Colonic mucosa (tissue), 4 donors: ENCODE results near the gene PCBP2. TPM values are rescaled to one million over a fixed set of nuclear protein-coding genes. Genes with fewer than 3 reads are reported as not detected.
"Not testable (repeated sequence)": the region's sequence is repeated elsewhere in the genome, so short reads cannot be mapped to it uniquely, and the experiment has no call there.

Source experiments
- DNase-seq: peaks from one replicate; pipeline ENCODE4 v3.0.0-alpha.2; 2020
- H3K27ac ChIP-seq: fragments of 200-600 bp; one replicate; pipeline ENCODE4 v1.8.0; 2021
- H3K27me3 ChIP-seq: fragments of 200-600 bp; one replicate; pipeline ENCODE4 v1.8.0; 2021
- H3K36me3 ChIP-seq: fragments of 200-600 bp; one replicate; pipeline ENCODE4 v1.8.0; 2021
- H3K4me1 ChIP-seq: fragments of 200-600 bp; one replicate; pipeline ENCODE4 v1.8.0; 2021; ENCODE audit warnings: mild to moderate bottlenecking
- H3K4me3 ChIP-seq: fragments of 200-600 bp; one replicate; pipeline ENCODE4 v1.8.0; 2021
- H3K9ac ChIP-seq, 2 donors: one replicate each; pipeline ENCODE4 v1.7.0; 2013; ENCODE audit warnings: control low read depth in 2 of 2, low read depth in 2 of 2, low read length in 2 of 2
- H3K9me3 ChIP-seq: fragments of 200-600 bp; one replicate; pipeline ENCODE4 v1.8.0; 2021
- intact Hi-C: fragments of 100-400 bp; cut with DNase I; formaldehyde crosslinking; loops from one replicate; pipeline ENCODE4 v1.14.1; 2022
- total RNA-seq, 2 donors: library from RNA; stranded (reverse); fragmentation: NEBNext Ultra II Directional in 1 of 2; extraction: Animal tissue kit (Norgen Biotek cat#: 25700) in 1 of 2; gene quantifications; one replicate each; pipeline ENCODE4 v1.2.1, GENCODE V29; 2021
- TF ChIP-seq, protein P1 (sequence below): fragments of 200-600 bp; IDR thresholded peaks from one replicate; pipeline ENCODE4 v1.8.0; 2022; ENCODE audit warnings: antibody characterized with exemption, mild to moderate bottlenecking
- donor health status: healthy.
- donor health status: DM: no; HTN: no; CAD: no.
- donor health status: DM: no; HTN: no; CAD: no.

PCBP2 gene
- total RNA-seq, 2 donors from 2014 or later, result 579 to 596 TPM

- Histone ChIP-seq H3K4me1 (no peaks in the 10 kb centered on the region), H3K36me3 (no peaks in the 10 kb centered on the region), H3K9me3 (no peaks in the 10 kb centered on the region), H3K27ac (no peak overlapping the region), H3K27me3 (no peaks in the 10 kb centered on the region), H3K9ac (no peak overlapping the region), H3K4me3 (no peak overlapping the region)
- DNase-seq, result no peak
- intact Hi-C loops, result no loop called here
- TF ChIP-seq, protein P1, sequence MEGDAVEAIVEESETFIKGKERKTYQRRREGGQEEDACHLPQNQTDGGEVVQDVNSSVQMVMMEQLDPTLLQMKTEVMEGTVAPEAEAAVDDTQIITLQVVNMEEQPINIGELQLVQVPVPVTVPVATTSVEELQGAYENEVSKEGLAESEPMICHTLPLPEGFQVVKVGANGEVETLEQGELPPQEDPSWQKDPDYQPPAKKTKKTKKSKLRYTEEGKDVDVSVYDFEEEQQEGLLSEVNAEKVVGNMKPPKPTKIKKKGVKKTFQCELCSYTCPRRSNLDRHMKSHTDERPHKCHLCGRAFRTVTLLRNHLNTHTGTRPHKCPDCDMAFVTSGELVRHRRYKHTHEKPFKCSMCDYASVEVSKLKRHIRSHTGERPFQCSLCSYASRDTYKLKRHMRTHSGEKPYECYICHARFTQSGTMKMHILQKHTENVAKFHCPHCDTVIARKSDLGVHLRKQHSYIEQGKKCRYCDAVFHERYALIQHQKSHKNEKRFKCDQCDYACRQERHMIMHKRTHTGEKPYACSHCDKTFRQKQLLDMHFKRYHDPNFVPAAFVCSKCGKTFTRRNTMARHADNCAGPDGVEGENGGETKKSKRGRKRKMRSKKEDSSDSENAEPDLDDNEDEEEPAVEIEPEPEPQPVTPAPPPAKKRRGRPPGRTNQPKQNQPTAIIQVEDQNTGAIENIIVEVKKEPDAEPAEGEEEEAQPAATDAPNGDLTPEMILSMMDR, result no peak
These were observed 33.7 kb upstream of the PCBP2 start for GRCh38 chr12:53418221-53418620.

DNA sequence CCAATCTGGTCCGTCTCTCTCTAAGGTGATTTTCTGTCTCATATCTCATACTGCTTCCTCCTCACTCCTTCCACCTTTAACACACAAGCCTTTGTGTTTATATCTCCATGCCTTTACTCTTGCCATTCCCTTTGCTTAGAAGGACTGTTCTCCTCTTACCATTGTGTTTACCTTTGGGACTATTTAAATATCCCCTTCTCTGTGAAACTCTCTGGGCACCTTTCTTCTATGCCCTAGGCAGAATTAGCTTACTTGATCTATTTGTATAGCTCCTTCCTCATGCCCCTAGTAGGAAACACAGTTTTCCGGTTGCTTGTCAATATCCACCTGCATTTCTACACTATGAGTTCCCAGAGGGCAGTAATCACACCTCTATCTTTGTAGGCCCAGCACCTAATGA lies 32.1 kb upstream of the PCBP2 start:
- Histone ChIP-seq H3K9me3 (no peaks in the 10 kb centered on the region), H3K9ac (no peak overlapping the region), H3K4me1 (no peaks in the 10 kb centered on the region), H3K4me3 (no peak overlapping the region), H3K27ac (no peak overlapping the region), H3K36me3 (no peaks in the 10 kb centered on the region), H3K27me3 (no peaks in the 10 kb centered on the region)
- TF ChIP-seq, protein P1, result no peak
- intact Hi-C loops, result loop anchor here (2.0 kb wide), 1 partner anchor 67 kb away; no protein-coding TSS in a partner anchor
- no peak for DNase-seq

- H3K36me3 ChIP-seq, H3K4me1 ChIP-seq, intact Hi-C loops, H3K4me3 ChIP-seq, H3K9me3 ChIP-seq, H3K9ac ChIP-seq, H3K27ac ChIP-seq, DNase-seq, H3K27me3 ChIP-seq: not testable (repeated sequence)
These were observed 29.7 kb upstream of the PCBP2 start for GRCh38 chr12:53422247-53422646.

DNA sequence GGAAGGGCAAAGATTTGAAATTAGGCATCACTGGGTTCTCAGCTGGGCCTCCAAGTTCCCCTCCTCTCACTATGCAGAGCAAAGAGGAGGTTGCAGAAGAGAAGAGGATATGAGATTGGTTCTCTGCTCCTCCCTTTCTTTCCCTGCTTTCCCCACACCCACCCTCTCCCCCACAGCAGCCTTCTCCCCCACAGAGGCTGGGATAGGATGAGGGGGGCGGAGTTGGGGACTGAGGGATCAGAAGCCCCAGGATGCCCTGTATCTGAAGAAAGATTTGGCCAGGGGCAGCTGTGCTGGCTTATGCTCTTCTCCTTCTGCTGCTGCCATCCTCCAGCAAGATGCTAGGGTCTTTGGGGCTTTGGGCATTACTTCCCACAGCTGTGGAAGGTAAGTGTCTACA lies 28.3 kb upstream of the PCBP2 start, which contains the start of gene AMHR2:
Gene AMHR2, plus strand, starts transcription at position 259 of the 400 bp plus-strand sequence. Its CDS starts 80 bp downstream, at position 339.
- TF ChIP-seq, protein P1, result no peak
- H3K9me3 ChIP-seq, result no peaks in the 10 kb centered on the region
- no peaks in the 10 kb centered on the region for H3K4me1 ChIP-seq
- no peak for DNase-seq
- no peaks in the 10 kb centered on the region for H3K27me3 ChIP-seq
- H3K4me3 ChIP-seq, result no peak within 1 kb of the TSS
- no peak within 1 kb of the TSS for H3K9ac ChIP-seq
- no peak within 1 kb of the TSS for H3K27ac ChIP-seq
- intact Hi-C loops, result no loop called here
- H3K36me3 ChIP-seq, result no peaks in the 10 kb centered on the region

DNA sequence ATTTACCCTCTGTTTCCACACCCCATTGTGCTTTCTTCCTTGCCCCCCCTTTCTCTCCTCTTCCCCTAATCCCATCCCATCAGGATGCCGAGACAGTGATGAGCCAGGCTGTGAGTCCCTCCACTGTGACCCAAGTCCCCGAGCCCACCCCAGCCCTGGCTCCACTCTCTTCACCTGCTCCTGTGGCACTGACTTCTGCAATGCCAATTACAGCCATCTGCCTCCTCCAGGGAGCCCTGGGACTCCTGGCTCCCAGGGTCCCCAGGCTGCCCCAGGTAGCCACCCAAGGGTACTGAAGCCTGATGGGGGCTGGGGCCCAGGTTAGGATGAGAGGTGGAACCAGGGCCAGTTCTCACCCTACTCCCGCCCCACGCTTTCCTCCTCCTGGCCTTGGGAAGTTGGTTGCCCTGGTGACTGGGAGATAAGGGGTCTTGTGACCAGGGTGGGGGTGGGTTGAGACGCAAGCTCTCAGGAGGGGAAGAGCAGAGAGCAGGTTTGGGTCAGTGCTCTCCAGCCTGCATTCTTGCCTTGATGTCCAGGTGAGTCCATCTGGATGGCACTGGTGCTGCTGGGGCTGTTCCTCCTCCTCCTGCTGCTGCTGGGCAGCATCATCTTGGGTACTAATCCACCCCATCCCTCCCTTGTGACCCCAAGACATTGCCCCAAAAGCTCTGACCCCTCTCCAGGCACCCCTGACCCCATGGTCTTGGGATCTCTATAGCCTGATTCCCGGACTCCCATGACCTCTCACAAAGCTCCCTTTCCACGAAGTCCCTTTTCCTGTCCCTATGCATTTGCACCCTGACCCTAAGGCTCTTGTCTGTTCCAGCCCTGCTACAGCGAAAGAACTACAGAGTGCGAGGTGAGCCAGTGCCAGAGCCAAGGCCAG lies 27.0 kb upstream of the PCBP2 start:
- Histone ChIP-seq H3K4me3 (no peak overlapping the region), H3K9me3 (no peaks in the 10 kb centered on the region), H3K27me3 (no peaks in the 10 kb centered on the region), H3K4me1 (no peaks in the 10 kb centered on the region), H3K9ac (no peak overlapping the region), H3K27ac (no peak overlapping the region), H3K36me3 (no peaks in the 10 kb centered on the region)
- TF ChIP-seq, protein P1, result no peak
- intact Hi-C loops, result no loop called here
- DNase-seq, result no peak
